SJSA1 (cell line): Measurements from ENCODE around the gene MED22. TPM values are rescaled to one million over a fixed set of nuclear protein-coding genes. Genes with fewer than 3 reads are reported as not detected.
"Not testable (repeated sequence)": the region's sequence is repeated elsewhere in the genome, so short reads cannot be mapped to it uniquely, and the experiment has no call there.

Experiments used
- DNase-seq, 2 experiments: peaks; one replicate each; pipeline ENCODE4 v3.0.0-alpha.2; 2015 to 2020; ENCODE audit warnings: low spot score in 2 of 2, low read depth in 1 of 2
- H3K27ac ChIP-seq: fragments of 250-450 bp; sonication (Bioruptor Pico); 2 replicates; pipeline ENCODE4 v1.5.1; 2020; ENCODE audit warnings: mild to moderate bottlenecking, moderate library complexity
- H3K27me3 ChIP-seq: fragments of 250-450 bp; sonication (Bioruptor Pico); replicated peaks from 2 replicates; pipeline ENCODE4 v1.5.1; 2020; ENCODE audit warnings: mild to moderate bottlenecking, moderate library complexity
- H3K36me3 ChIP-seq: fragments of 250-450 bp; sonication (Bioruptor Pico); 2 replicates; pipeline ENCODE4 v1.5.1; 2020; ENCODE audit warnings: mild to moderate bottlenecking
- H3K4me1 ChIP-seq: fragments of 250-450 bp; sonication (Bioruptor Pico); replicated peaks from 2 replicates; pipeline ENCODE4 v1.6.1; 2021; ENCODE audit warnings: mild to moderate bottlenecking
- H3K4me3 ChIP-seq: fragments of 250-450 bp; sonication (Bioruptor Pico); 2 replicates; pipeline ENCODE4 v1.5.1; 2020; ENCODE audit warnings: mild to moderate bottlenecking
- H3K9me3 ChIP-seq: fragments of 250-450 bp; sonication (Bioruptor Pico); replicated peaks from 2 replicates; pipeline ENCODE4 v1.5.1; 2020; ENCODE audit warnings: mild to moderate bottlenecking
- total RNA-seq: library from RNA; depleted of rRNA; stranded (reverse); fragments of >200 nt; shearing (Covaris generic); gene quantifications from 2 replicates; pipeline ENCODE4 v1.2.3, GENCODE V29; 2014

Gene MED22
- total RNA-seq, 1 experiment from 2014 or later = 20.4 TPM

- peaks cover 17% of the 10 kb centered on the region for H3K27me3 ChIP-seq
- H3K36me3 ChIP-seq = no peaks in the 10 kb centered on the region
- H3K4me3 ChIP-seq = no peak overlapping the region
- no peaks in the 10 kb centered on the region for H3K4me1 ChIP-seq
- 0 out of 2 replicates have a peak, but pooled peaks cover 5% of the 10 kb centered on the region for H3K9me3 ChIP-seq
- no peak for DNase-seq
- H3K27ac ChIP-seq = no peak overlapping the region
Observed at GRCh38 chr9:133307301-133307700, 40.6 kb downstream of the MED22 start.

GRCh38 chr9:133306242-133307204 lies 41.4 kb downstream of the MED22 start:
- Histone ChIP-seq H3K27ac (no peak overlapping the region), H3K4me1 (no peaks in the 10 kb centered on the region), H3K9me3 (0 out of 2 replicates have a peak, but pooled peaks cover 5% of the 10 kb centered on the region), H3K36me3 (no peaks in the 10 kb centered on the region), H3K27me3 (peaks cover 18% of the 10 kb centered on the region), H3K4me3 (no peak overlapping the region)
- DNase-seq = no peak

GRCh38 chr9:133305731-133306130 lies 42.2 kb downstream of the MED22 start:
- Histone ChIP-seq H3K4me1 (no peaks in the 10 kb centered on the region), H3K27ac (no peak overlapping the region), H3K36me3 (no peaks in the 10 kb centered on the region)

GRCh38 chr9:133304477-133305377 lies 43.2 kb downstream of the MED22 start:
- Histone ChIP-seq H3K27ac (no peak overlapping the region), H3K4me1 (no peaks in the 10 kb centered on the region), H3K27me3 (peaks cover 18% of the 10 kb centered on the region), H3K36me3 (no peaks in the 10 kb centered on the region), H3K9me3 (0 out of 2 replicates have a peak, but pooled peaks cover 5% of the 10 kb centered on the region), H3K4me3 (no peak overlapping the region)
- no peak for DNase-seq

More at GRCh38 chr9:133305731-133306130, 42.2 kb downstream of the MED22 start:
- H3K27me3 ChIP-seq = peaks cover 18% of the 10 kb centered on the region
- 0 out of 2 replicates have a peak, but pooled peaks cover 5% of the 10 kb centered on the region for H3K9me3 ChIP-seq
- no peak for DNase-seq
- H3K4me3 ChIP-seq = no peak overlapping the region

GRCh38 chr9:133304158-133304470 lies 43.8 kb downstream of the MED22 start:
- Histone ChIP-seq H3K27ac (no peak overlapping the region), H3K27me3 (peaks cover 18% of the 10 kb centered on the region), H3K9me3 (no peaks in the 10 kb centered on the region), H3K36me3 (no peaks in the 10 kb centered on the region), H3K4me3 (no peak overlapping the region), H3K4me1 (no peaks in the 10 kb centered on the region)
- DNase-seq = no peak

GRCh38 chr9:133303266-133304157 lies 44.4 kb downstream of the MED22 start:
- no peak for DNase-seq
- no peaks in the 10 kb centered on the region for H3K4me1 ChIP-seq
- H3K4me3 ChIP-seq = no peak overlapping the region
- peaks cover 23% of the 10 kb centered on the region for H3K27me3 ChIP-seq
- H3K27ac ChIP-seq = no peak overlapping the region
- no peaks in the 10 kb centered on the region for H3K9me3 ChIP-seq
- no peaks in the 10 kb centered on the region for H3K36me3 ChIP-seq

- H3K4me1 ChIP-seq = no peaks in the 10 kb centered on the region
- no peaks in the 10 kb centered on the region for H3K36me3 ChIP-seq
- no peaks in the 10 kb centered on the region for H3K9me3 ChIP-seq
- H3K27me3 ChIP-seq = peaks cover 26% of the 10 kb centered on the region
- H3K4me3 ChIP-seq = no peak overlapping the region
- DNase-seq = no peak
- no peak overlapping the region for H3K27ac ChIP-seq
Observed at GRCh38 chr9:133301253-133302230, 46.4 kb downstream of the MED22 start.

- H3K4me3 ChIP-seq, H3K36me3 ChIP-seq, H3K4me1 ChIP-seq, H3K27ac ChIP-seq, DNase-seq, H3K9me3 ChIP-seq: not testable (repeated sequence)
- peaks cover 26% of the 10 kb centered on the region for H3K27me3 ChIP-seq
Observed at GRCh38 chr9:133299996-133300395, 47.9 kb downstream of the MED22 start.

- H3K4me1 ChIP-seq = no peaks in the 10 kb centered on the region
- DNase-seq = no peak
- 0 out of 2 replicates have a peak, but pooled peaks cover 2% of the 10 kb centered on the region for H3K9me3 ChIP-seq
- H3K27me3 ChIP-seq = peaks cover 25% of the 10 kb centered on the region
- H3K27ac ChIP-seq = no peak overlapping the region
- no peak overlapping the region for H3K4me3 ChIP-seq
- H3K36me3 ChIP-seq = no peaks in the 10 kb centered on the region
Observed at GRCh38 chr9:133294257-133294656, 53.7 kb downstream of the MED22 start.

- H3K27me3 ChIP-seq = peaks cover 7% of the 10 kb centered on the region
- no peaks in the 10 kb centered on the region for H3K4me1 ChIP-seq
- H3K4me3 ChIP-seq = no peak overlapping the region
- H3K36me3 ChIP-seq = no peaks in the 10 kb centered on the region
- H3K9me3 ChIP-seq = 0 out of 2 replicates have a peak, but pooled peaks cover 2% of the 10 kb centered on the region
- H3K27ac ChIP-seq = no peak overlapping the region
- DNase-seq = no peak
Observed at GRCh38 chr9:133290751-133291302, 57.1 kb downstream of the MED22 start.
